Stimulated activated CD8-positive, alpha-beta memory T cell treated with anti-CD3 and anti-CD28 coated beads, Interleukin-15, amount 100 ng/mL, for 24 hours (primary cell): ENCODE measurements around the gene MYO18B.

Experiments used
- DNase-seq: peaks from one replicate; pipeline ENCODE4 v3.0.0-alpha.2; 2020; ENCODE audit warnings: low read depth

The MYO18B gene

GRCh38 chr22:25852223-25852622 lies 110.2 kb downstream of the MYO18B start:
- no peak for DNase-seq

GRCh38 chr22:25853078-25853477 lies 111.1 kb downstream of the MYO18B start:
- no peak for DNase-seq

GRCh38 chr22:25853501-25854284 lies 111.7 kb downstream of the MYO18B start:
- DNase-seq, result no peak

- DNase-seq, result no peak
Measured at GRCh38 chr22:25869771-25870170, 127.8 kb downstream of the MYO18B start.

GRCh38 chr22:25874327-25874726 lies 132.3 kb downstream of the MYO18B start:
- no peak for DNase-seq

GRCh38 chr22:25875461-25875860 lies 133.5 kb downstream of the MYO18B start:
- no peak for DNase-seq

GRCh38 chr22:25876871-25877270 lies 134.9 kb downstream of the MYO18B start:
- no peak for DNase-seq

- DNase-seq, result no peak
Measured at GRCh38 chr22:25878933-25879332, 136.9 kb downstream of the MYO18B start.

GRCh38 chr22:25880524-25880923 lies 138.5 kb downstream of the MYO18B start:
- no peak for DNase-seq

- DNase-seq, result no peak
Measured at GRCh38 chr22:25881210-25881755, 139.3 kb downstream of the MYO18B start.

- DNase-seq, result no peak
Measured at GRCh38 chr22:25882360-25882759, 140.4 kb downstream of the MYO18B start.

GRCh38 chr22:25883482-25884033 lies 141.6 kb downstream of the MYO18B start:
- DNase-seq, result no peak

GRCh38 chr22:25884121-25884520 lies 142.1 kb downstream of the MYO18B start:
- DNase-seq, result no peak

GRCh38 chr22:25888399-25889054 lies 146.5 kb downstream of the MYO18B start:
- no peak for DNase-seq

GRCh38 chr22:25890651-25891050 lies 148.7 kb downstream of the MYO18B start:
- DNase-seq, result no peak

GRCh38 chr22:25892678-25893077 lies 150.7 kb downstream of the MYO18B start:
- DNase-seq, result no peak

- no peak for DNase-seq
Measured at GRCh38 chr22:25895678-25896077, 153.7 kb downstream of the MYO18B start.

GRCh38 chr22:25896098-25896497 lies 154.1 kb downstream of the MYO18B start:
- DNase-seq, result no peak

- DNase-seq, result no peak
Measured at GRCh38 chr22:25896592-25896991, 154.6 kb downstream of the MYO18B start.

GRCh38 chr22:25898707-25899365 lies 156.8 kb downstream of the MYO18B start:
- no peak for DNase-seq

GRCh38 chr22:25899566-25899965 lies 157.6 kb downstream of the MYO18B start:
- no peak for DNase-seq

- DNase-seq, result no peak
Measured at GRCh38 chr22:25900390-25900789, 158.4 kb downstream of the MYO18B start.

- no peak for DNase-seq
Measured at GRCh38 chr22:25900880-25901279, 158.9 kb downstream of the MYO18B start.
